Bronchial epithelial cell (primary cell): ENCODE data around the gene HMCN2. TPM values are rescaled to one million over a fixed set of nuclear protein-coding genes. Genes with fewer than 3 reads are reported as not detected.
A peak's percentile ranks its signal among the peaks of the same experiment; 100 is the strongest.

Experiments used
- DNase-seq: peaks from one replicate; pipeline ENCODE4 v3.0.0-alpha.2; 2010; ENCODE audit warnings: low read depth
- FAIRE-seq: peaks from 2 replicates; lab custom pipeline; 2011; peaks lifted over from hg19 to GRCh38; lab: Jason Lieb, UNC
- H3K27me3 ChIP-seq: 2 replicates; pipeline ENCODE4 v1.5.1; 2011; ENCODE audit warnings: low read length; ENCODE audit not compliant: control insufficient read depth, insufficient read depth
- H3K36me3 ChIP-seq: 2 replicates; pipeline ENCODE4 v1.5.1; 2011; ENCODE audit warnings: low read length; ENCODE audit not compliant: control insufficient read depth, insufficient read depth
- H3K4me3 ChIP-seq: 2 replicates; pipeline ENCODE4 v1.5.1; 2011; ENCODE audit warnings: mild to moderate bottlenecking, low read depth, low read length, control low read depth
- total RNA-seq: library from RNA; depleted of rRNA; stranded (reverse); fragments of >200 nt; gene quantifications from 2 replicates; pipeline ENCODE4 v1.2.1, GENCODE V29; 2014
- TF ChIP-seq, protein P1 (sequence below): IDR thresholded peaks from 2 replicates; pipeline ENCODE4 v1.5.1; 2011; ENCODE audit warnings: mild to moderate bottlenecking, moderate library complexity, low read length, control low read depth, inconsistent platforms; ENCODE audit not compliant: insufficient read depth, severe bottlenecking

HMCN2 gene
- total RNA-seq, 1 donor from 2014 or later = under 0.01 TPM

DNA sequence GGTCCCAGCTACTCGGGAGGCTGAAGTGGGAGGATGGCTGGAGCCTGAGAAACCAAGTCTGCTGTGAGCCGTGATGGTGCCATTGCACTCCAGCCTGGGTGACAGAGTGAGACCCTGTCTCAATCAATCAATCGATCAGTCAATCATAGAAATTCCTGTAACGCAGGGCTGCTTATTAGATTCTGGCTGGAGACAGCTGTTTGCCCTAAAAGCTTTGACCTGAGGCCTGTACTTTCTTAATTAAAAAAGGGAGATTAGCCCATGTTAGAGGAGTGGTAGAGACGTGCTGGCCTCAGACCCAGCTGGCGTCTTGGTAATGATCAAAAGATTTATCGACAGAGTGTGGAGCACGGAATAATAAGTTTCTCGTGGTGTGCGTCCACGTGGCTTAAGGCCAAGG lies 40.5 kb upstream of the HMCN2 start:
- Histone ChIP-seq H3K36me3 (peaks cover 15% of the 10 kb centered on the region), H3K4me3 (no peak overlapping the region), H3K27me3 (no peaks in the 10 kb centered on the region)
- no peak for DNase-seq
- no peak for FAIRE-seq
- TF ChIP-seq, protein P1, sequence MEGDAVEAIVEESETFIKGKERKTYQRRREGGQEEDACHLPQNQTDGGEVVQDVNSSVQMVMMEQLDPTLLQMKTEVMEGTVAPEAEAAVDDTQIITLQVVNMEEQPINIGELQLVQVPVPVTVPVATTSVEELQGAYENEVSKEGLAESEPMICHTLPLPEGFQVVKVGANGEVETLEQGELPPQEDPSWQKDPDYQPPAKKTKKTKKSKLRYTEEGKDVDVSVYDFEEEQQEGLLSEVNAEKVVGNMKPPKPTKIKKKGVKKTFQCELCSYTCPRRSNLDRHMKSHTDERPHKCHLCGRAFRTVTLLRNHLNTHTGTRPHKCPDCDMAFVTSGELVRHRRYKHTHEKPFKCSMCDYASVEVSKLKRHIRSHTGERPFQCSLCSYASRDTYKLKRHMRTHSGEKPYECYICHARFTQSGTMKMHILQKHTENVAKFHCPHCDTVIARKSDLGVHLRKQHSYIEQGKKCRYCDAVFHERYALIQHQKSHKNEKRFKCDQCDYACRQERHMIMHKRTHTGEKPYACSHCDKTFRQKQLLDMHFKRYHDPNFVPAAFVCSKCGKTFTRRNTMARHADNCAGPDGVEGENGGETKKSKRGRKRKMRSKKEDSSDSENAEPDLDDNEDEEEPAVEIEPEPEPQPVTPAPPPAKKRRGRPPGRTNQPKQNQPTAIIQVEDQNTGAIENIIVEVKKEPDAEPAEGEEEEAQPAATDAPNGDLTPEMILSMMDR = no peak

DNA sequence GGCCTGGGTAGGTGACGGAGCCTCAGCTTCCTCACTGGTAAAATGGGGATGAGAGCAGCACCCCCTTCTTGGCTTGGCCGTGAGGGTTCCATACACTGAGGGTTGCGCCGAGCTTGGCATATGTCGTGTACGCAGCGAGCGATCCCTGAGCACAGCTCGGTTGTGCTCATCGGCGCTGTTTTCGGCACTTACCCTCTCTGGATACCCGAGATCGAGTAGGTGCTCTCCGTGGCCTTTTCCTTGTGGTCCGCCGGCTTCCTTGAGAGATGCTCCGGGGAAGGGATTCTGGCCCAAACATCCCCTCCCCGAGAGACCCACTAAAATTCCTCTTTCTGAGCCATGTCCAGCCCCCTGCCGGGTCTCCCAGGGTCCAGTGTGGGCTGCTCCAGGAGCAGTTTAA lies 40.0 kb upstream of the HMCN2 start:
- Histone ChIP-seq H3K36me3 (peaks cover 15% of the 10 kb centered on the region), H3K27me3 (no peaks in the 10 kb centered on the region), H3K4me3 (no peak overlapping the region)
- TF ChIP-seq, protein P1 = no peak
- FAIRE-seq (peak; percentile 13), DNase-seq (no peak)

DNA sequence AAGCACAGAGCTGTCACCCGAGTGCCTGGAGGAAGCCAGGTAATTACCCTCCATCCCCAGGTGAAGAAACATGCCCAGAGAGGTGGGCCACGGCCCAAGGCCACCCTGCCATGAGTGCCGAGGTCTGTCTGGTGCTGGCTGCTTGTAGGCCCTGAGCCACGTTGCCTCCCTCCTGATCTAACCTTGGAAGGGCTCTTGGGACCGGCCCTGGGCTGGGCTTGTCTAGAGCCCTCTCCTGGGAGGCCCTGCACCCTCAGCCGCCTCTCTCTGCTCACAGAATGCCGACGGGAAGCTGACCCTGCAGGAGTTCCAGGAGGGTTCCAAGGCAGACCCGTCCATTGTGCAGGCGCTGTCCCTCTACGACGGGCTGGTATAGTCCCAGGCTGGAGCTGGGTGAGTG lies 39.4 kb upstream of the HMCN2 start:
- Histone ChIP-seq H3K4me3 (no peak overlapping the region), H3K27me3 (no peaks in the 10 kb centered on the region), H3K36me3 (peaks cover 15% of the 10 kb centered on the region)
- FAIRE-seq (no peak), DNase-seq (no peak)
- TF ChIP-seq, protein P1 = no peak

DNA sequence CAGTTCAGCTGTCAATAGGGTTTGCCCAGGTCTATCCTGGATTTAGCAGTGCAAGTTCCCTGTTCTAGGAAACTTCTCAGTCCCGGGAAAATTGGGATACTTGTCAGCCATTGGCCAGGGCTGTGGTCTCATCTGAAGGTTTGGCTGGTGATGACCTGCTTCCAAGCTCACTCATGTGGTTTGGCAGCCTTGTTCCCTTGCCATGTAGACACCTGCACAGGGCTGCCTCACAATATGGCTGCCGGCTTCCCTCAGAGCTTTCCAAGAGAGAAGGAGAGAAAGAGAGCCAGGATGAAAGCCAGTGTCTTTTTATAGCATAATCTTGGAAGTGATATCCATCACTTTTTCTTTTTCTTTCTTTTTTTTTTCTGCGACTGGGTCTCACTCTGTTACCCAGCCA lies 37.7 kb upstream of the HMCN2 start:
- DNase-seq (no peak), FAIRE-seq (no peak)
- no peak overlapping the region for H3K4me3 ChIP-seq
- TF ChIP-seq, protein P1 = no peak
- H3K36me3 ChIP-seq = peaks cover 13% of the 10 kb centered on the region
- H3K27me3 ChIP-seq = no peaks in the 10 kb centered on the region

DNA sequence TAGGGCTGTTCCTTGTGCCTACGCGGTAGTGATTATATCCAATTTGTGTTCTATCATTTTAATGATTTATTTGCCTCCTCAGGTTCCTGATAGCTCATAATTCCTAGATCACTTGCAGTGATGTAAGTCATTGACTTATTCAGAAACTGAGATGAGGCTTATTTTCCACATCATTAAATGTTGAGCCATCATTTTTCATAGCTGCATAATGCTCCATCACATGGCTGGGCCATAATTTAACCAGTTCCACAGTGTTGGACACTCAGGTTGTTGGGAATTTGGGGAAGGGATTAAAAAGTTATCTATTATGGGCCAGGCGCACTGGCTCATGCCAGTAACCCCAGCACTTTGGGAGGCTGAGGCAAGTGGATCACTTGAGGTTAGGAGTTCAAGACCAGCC lies 35.8 kb upstream of the HMCN2 start:
- DNase-seq (no peak), FAIRE-seq (no peak)
- Histone ChIP-seq H3K4me3 (no peak overlapping the region), H3K27me3 (no peaks in the 10 kb centered on the region), H3K36me3 (peaks cover 19% of the 10 kb centered on the region)
- TF ChIP-seq, protein P1 = no peak

DNA sequence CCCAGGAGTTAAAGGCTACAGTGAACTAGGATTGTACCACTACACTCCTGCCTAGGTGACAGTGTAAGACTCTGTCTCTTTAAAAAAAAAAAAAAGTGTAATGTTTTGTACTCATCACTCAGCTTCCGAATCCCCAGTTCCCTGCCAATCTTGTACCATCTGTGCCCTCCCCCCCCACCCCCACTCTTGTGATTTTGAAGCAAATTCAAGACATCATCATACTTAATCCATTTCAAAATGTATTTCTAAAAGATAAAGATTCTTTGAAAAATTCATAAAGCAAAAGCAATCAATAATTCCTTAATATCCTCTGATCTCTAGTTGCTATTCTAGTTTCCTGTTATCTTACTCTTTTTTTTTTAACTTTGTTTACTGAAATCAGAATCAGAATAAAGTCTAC lies 34.9 kb upstream of the HMCN2 start:
- TF ChIP-seq, protein P1 = no peak
- Histone ChIP-seq H3K4me3 (no peak overlapping the region), H3K27me3 (no peaks in the 10 kb centered on the region), H3K36me3 (peaks cover 19% of the 10 kb centered on the region)
- DNase-seq = no peak
- FAIRE-seq = no peak
